HTERT RPE-1 (cell line): ENCODE measurements around the gene SSTR3.
"Not testable (repeated sequence)": the region's sequence is repeated elsewhere in the genome, so short reads cannot be mapped to it uniquely, and the experiment has no call there.

ENCODE experiments used
- in situ Hi-C: fragments of 300-500 bp; cut with MboI; formaldehyde crosslinking; loops from 4 replicates; pipeline ENCODE4 v1.14.3; 2020; ENCODE audit warnings: low sequenced_read_pairs

Gene SSTR3

GRCh38 chr22:37243402-37244113 lies 31.3 kb upstream of the SSTR3 start:
- in situ Hi-C loops: no loop called here

- in situ Hi-C loops: no loop called here
Observed at GRCh38 chr22:37242395-37242918, 30.2 kb upstream of the SSTR3 start.

- in situ Hi-C loops: no loop called here
Observed at GRCh38 chr22:37241351-37242142, 29.3 kb upstream of the SSTR3 start.

DNA sequence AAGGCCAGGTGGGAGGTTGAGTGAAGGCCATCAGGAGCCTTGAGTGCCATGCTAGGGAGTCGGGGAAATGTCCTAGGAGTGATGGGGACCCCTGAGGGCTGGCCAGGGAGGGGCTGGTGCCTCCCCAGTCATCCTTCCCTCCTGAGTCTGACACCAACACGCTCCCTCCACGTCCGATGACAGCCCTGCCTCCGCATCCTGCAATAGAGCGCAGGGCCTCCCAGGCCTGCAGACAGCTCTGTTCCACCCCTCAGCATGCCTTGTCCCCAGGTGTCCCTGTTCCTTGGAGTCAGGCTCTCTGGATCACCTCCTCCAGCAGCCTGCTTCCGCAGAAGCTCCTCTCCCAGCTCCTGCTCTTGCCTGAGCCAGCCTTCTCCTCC lies 28.7 kb upstream of the SSTR3 start:
- in situ Hi-C loops: no loop called here

- in situ Hi-C loops: no loop called here
Observed at GRCh38 chr22:37240240-37240940, 28.1 kb upstream of the SSTR3 start.

DNA sequence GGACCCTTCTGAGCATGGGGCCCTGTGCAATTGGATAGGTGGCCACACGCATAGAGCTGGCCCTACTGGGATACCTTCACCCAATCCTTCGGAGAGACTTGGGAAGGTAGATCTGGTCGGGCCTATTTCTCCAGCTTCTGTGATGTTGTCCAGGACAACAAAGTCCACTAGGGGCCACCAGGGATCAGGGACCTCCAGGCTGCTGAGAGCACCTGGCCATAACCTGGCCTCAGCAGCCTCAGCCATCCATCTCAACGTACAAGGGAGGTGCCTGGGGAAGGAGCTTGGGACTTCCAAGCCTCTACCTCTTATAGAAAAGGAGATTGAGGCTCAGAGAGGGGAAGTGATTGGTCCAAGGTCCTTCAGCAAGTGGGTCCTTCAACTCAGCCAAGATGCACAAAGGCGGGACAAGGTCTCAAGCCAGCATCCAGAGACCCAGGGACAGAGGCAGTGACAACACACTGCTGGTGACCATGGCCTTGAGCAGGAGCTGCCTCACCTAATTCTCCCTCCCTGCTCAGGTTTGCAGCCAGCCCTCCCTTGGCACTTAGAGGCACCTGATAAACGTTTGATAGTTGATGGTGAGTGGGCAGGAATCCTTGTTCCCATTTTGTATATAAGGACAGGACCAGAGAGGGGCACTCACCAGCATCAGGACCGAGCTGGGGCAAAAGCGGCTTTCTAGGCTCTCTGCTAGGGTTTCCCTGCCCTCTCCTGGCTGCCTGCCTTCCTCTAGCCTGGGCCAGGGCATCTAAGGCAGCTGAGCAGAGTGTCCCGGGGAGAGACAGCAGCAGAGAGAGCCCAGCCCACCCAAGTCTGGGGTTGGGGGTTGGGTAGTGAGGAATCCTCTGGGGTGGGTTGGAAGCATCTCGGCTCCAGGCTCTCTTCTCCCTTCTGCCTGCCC lies 27.3 kb upstream of the SSTR3 start:
- in situ Hi-C loops: no loop called here

- in situ Hi-C loops: no loop called here
Observed at GRCh38 chr22:37237371-37238268, 25.3 kb upstream of the SSTR3 start.

GRCh38 chr22:37235897-37236607 lies 23.8 kb upstream of the SSTR3 start:
- in situ Hi-C loops: no loop called here

DNA sequence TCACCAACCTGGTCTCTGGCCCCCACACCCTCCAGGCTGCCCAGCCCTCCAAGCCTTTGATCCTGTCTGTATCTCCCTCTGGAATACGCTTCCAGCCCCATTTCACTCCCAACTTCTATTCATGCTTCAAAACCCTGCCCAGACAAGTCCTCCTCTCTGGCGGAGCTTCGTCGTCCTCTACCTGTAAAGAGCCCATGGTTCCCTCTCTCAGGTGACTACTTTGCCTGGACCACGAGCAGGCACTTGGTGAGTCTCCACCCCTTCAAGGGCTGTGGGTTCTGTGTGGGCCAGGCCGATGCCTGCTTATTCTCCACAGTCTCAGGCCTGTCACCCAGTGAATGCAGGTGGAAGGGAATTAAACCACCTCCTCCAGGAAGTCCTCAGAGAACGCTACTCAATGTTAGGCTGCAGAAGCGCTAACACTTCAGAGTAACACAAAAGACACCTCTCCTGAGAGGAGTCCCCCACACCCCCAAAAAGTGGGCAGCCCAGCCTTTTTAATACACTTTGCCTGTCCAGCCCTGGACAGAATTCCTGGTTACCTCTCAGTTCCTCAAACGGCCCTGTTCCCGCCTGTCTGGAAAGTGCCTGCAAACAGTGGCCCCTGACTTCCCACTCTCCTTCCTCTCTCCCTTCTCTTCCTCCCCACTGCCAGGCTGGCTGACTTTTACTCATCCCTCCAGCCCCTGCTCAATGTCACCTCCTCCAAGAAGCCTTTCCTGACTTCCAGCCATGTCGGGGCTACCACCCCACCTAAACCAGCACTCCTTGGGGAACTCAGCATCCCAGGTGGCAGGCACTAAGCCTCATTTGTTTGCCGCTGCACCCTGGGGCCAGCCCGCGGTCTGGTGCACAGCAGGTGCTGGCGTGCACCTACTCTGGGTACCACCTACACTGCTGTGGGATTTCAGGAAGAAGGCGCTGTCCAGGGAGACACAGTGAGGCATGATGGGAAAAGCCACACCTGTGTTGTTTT lies 22.7 kb upstream of the SSTR3 start:
- in situ Hi-C loops: no loop called here

DNA sequence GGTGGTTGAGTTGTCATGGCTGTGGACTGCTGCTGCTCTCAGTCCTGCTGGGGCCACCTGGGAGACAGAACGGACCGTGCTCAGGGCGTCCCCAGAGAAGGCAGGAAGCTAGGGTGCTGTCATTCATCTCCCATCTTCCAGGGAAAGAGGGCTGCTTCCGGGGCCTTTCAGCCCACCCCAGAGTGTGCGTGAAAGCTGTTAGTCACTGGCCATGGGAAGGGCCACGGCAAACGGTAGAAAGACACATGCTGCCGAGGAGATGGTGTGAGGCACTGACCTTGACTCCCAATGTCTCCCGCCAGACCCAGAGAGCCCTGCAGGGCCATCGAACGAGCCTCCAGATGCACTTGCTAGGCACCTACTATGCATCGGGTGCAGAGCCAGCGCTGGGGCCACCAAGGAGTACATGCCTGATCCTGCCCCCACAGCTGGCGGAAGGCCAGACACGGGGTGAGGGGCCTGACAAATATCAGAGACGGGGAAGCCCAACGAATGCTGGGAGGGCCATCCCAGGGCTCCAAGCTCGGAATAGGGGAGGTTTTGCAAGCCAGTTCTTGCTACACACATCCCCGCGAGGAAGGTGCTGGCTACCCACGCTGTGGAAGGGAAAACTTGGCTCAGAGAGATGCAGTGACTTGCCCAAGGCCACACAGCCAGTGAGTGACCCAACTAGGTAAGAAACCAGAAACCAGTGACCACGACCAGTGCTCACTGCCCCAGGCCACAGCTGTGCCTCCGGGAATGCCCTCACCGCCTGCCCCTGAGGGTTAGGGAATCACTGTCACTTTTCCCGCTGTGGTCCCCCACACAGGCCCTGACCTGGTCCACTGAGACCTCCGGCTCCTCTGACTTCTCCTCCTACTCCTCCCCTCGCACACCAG lies 21.7 kb upstream of the SSTR3 start:
- in situ Hi-C loops: no loop called here

DNA sequence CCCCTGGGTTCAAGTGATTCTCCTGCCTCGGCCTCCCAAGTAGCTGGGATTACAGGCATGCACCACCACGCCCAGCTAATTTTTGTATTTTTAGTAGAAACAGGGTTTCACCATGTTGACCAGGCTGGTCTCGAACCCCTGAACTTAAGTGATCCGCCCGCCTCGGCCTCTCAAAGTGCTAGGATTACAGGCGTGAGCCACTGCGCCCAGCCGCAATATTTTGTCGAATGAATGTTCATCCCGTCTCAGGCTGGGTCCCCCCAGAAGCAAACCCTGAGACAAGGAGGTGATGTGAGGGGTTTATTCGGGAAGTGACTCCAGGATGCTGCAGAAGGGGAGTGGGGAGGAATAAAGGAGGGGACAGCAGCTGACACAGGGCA lies 21.1 kb upstream of the SSTR3 start:
- in situ Hi-C loops: not testable (repeated sequence)

GRCh38 chr22:37232140-37232998 lies 20.1 kb upstream of the SSTR3 start:
- in situ Hi-C loops: no loop called here

- in situ Hi-C loops: no loop called here
Observed at GRCh38 chr22:37231406-37232139, 19.3 kb upstream of the SSTR3 start.

DNA sequence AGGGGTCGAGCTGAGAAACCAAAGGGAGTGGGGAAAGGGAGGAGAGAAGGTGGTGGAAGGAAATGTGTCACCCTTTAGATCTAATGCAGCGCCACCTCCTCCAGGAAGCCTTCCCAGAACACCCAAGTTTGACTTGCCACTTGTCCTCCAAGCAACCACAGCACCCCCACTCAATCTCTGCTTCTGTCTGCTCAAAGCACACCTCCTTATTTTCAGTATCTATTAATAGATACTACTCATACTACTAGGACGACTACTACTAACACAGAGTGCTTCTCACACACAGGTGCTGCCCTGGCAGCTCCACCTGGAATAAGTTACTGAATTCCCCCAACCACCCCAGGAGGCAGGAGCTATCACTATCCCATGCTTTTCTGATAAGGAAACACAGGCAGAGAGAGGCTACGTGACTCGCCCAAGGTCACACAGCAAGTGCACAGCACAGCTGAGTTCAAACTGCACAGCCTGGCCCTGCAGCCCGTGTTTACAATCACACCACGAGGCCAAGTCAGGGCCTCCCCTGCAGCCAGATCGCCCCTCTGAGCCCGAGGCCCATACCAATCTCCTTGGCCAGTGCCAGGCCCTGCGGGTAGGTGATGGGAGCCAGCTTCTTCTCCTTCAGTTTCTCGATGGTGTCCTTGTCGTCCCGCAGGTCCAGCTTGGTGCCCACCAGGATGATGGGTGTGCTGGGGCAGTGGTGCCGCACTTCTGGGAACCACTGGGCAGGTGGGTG lies 18.6 kb upstream of the SSTR3 start:
- in situ Hi-C loops: no loop called here
